Measurements from ENCODE around the gene PTPRO.
A peak's percentile ranks its signal among the peaks of the same experiment; 100 is the strongest.

Gene PTPRO

GRCh38 chr12:15494329-15495046 is 172.2 kb downstream of the PTPRO start:
- TF ChIP-seq CTCF (IDR thresholded peaks at IDR 0.05; ENCODE audit: unreplicated experiment in 3 of 3) = no peak
- peaks cover 11% of the 10 kb centered on the region for H3K36me3 Mint-ChIP-seq (ENCODE audit: low read depth)
- H3K27ac Mint-ChIP-seq = peak overlapping the region; percentile 79 to 87 (median 83)
- H3K27me3 Mint-ChIP-seq (ENCODE audit: low read depth) = no peaks in the 10 kb centered on the region
- H3K4me1 Mint-ChIP-seq = peaks cover 35% of the 10 kb centered on the region
- peaks cover 2% of the 10 kb centered on the region for H3K9me3 Mint-ChIP-seq
- H3K4me3 Mint-ChIP-seq = peak overlapping the region; percentile 11 to 55 (median 20)

GRCh38 chr12:15495746-15496145 is 173.4 kb downstream of the PTPRO start:
- no peak for TF ChIP-seq CTCF (IDR thresholded peaks at IDR 0.05; ENCODE audit: unreplicated experiment in 3 of 3)
- Mint-ChIP-seq H3K36me3 (ENCODE audit: low read depth) (peaks cover 15% of the 10 kb centered on the region), H3K4me3 (no peak overlapping the region), H3K9me3 (peaks cover 2% of the 10 kb centered on the region), H3K27ac (peak overlapping the region; percentile 42 to 83 (median 54)), H3K4me1 (peaks cover 35% of the 10 kb centered on the region), H3K27me3 (ENCODE audit: low read depth) (no peaks in the 10 kb centered on the region)

GRCh38 chr12:15496738-15497137 is 174.4 kb downstream of the PTPRO start:
- TF ChIP-seq CTCF (IDR thresholded peaks at IDR 0.05; ENCODE audit: unreplicated experiment in 3 of 3) = no peak
- peaks cover 12% of the 10 kb centered on the region for H3K36me3 Mint-ChIP-seq (ENCODE audit: low read depth)
- H3K9me3 Mint-ChIP-seq = peaks cover 2% of the 10 kb centered on the region
- peaks cover 35% of the 10 kb centered on the region for H3K4me1 Mint-ChIP-seq
- no peaks in the 10 kb centered on the region for H3K27me3 Mint-ChIP-seq (ENCODE audit: low read depth)
- H3K27ac Mint-ChIP-seq = peak overlapping the region; percentile 3 to 85 (median 83)
- no peak overlapping the region for H3K4me3 Mint-ChIP-seq

GRCh38 chr12:15497671-15498292 is 175.5 kb downstream of the PTPRO start:
- peaks cover 11% of the 10 kb centered on the region for H3K36me3 Mint-ChIP-seq (ENCODE audit: low read depth)
- no peak for TF ChIP-seq CTCF (IDR thresholded peaks at IDR 0.05; ENCODE audit: unreplicated experiment in 3 of 3)
- peak overlapping the region; percentile 71 to 83 (median 81) for H3K27ac Mint-ChIP-seq
- H3K9me3 Mint-ChIP-seq = no peaks in the 10 kb centered on the region
- peaks cover 35% of the 10 kb centered on the region for H3K4me1 Mint-ChIP-seq
- peak overlapping the region in 2 of 3 experiments; percentile 5 to 9 for H3K4me3 Mint-ChIP-seq
- no peaks in the 10 kb centered on the region for H3K27me3 Mint-ChIP-seq (ENCODE audit: low read depth)

- TF ChIP-seq CTCF (IDR thresholded peaks at IDR 0.05; ENCODE audit: unreplicated experiment in 3 of 3) = no peak
These were observed 179.9 kb downstream of the PTPRO start for GRCh38 chr12:15502211-15502610.

More at GRCh38 chr12:15502211-15502610, 179.9 kb downstream of the PTPRO start:
- H3K9me3 Mint-ChIP-seq = no peaks in the 10 kb centered on the region
- peaks cover 16% of the 10 kb centered on the region for H3K4me1 Mint-ChIP-seq
- H3K27me3 Mint-ChIP-seq (ENCODE audit: low read depth) = no peaks in the 10 kb centered on the region
- no peak overlapping the region for H3K4me3 Mint-ChIP-seq
- no peak overlapping the region for H3K27ac Mint-ChIP-seq
- H3K36me3 Mint-ChIP-seq (ENCODE audit: low read depth) = peaks cover 13% of the 10 kb centered on the region
